ENCODE data around the gene ARV1.
"Not testable (repeated sequence)": the region's sequence is repeated elsewhere in the genome, so short reads cannot be mapped to it uniquely, and the experiment has no call there.

ARV1 gene

GRCh38 chr1:231020139-231020601, 41.3 kb downstream of the ARV1 start:
- DNase-seq = no peak

DNA sequence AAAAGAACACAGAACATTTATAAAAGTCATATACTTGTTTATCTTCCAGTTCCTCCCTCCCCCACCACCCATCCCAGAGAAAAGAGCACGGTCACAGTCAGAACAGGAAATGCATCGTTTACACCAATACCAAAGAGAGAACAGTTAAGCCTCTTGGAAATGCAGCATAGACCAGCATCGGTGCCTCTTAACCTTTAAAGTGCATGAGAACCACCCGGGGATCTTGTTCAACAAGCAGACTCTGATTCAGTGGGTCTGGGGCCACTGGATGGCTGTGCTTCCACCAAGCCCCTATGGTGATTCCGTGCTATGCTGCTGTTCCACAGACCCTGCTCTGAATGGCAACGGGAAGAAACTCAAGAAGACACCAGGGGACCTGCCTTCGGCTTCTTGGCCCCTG, 41.9 kb downstream of the ARV1 start:
- no peak for DNase-seq

DNA sequence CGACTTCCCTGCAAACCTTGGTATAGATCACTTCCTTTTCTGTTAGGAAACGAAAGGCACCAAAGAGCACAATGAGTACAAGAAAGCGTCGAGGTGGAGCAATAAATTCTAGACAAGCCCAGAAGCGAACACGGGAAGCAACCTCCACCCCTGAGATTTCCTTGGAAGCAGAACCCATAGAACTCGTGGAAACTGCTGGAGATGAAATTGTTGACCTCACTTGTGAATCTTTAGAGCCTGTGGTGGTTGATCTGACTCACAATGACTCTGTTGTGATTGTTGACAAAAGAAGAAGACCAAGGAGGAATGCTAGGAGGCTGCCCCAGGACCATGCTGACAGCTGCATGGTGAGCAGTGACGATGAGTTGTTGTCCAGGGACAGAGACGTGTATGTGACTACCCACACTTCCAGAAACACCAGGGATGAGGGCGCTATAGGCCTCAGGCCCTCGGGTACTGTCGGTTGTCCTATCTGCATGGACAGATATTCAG, 42.7 kb downstream of the ARV1 start:
- DNase-seq = no peak

- not testable (repeated sequence) for DNase-seq
Observed at GRCh38 chr1:231022543-231022942, 43.6 kb downstream of the ARV1 start.

- no peak for DNase-seq
Observed at GRCh38 chr1:231023150-231023549, 44.3 kb downstream of the ARV1 start.

DNA sequence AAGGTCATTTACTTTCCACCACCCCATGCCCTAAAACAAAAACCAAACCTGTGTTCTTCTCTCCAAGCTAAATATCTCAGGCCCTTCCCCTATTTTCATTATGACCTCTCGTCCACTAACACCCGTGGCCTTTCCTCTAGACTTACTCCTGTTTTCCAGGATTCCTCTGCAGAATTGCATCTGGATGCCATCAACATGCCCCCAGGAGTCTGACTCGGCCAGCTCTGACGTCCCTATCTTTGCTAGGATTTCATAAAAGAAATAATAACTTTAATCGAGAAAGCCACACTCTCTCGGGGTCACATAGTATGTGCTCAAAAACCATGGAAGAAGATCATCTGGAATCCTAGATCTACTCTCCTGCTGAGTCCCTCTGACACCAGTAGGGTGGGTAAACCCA, 47.7 kb downstream of the ARV1 start:
- no peak for DNase-seq

GRCh38 chr1:231027136-231027925, 48.4 kb downstream of the ARV1 start:
- DNase-seq = no peak

DNA sequence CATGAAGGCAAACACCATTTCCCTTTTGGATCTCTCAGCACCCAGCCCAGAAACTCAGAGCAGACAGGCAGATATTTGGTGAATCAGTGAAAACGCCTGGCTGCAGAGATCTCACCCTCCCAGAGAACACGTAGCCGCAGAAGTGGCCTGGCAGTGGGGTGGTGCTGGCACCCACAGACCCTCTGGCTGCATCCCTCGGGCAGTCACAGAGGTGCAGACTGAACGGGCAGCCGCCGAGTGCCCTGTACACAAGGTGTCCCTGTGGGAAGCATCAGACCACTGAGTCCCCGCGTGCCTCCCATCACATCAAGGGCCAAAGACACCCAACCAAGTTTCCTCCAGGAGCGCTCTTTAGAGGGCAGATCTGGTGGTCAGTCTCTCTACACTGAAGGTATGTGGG, 49.1 kb downstream of the ARV1 start:
- DNase-seq = no peak

- no peak for DNase-seq
Observed at GRCh38 chr1:231028682-231029081, 49.8 kb downstream of the ARV1 start.

- not testable (repeated sequence) for DNase-seq
Observed at GRCh38 chr1:231029247-231029646, 50.4 kb downstream of the ARV1 start.

GRCh38 chr1:231029841-231030240, 50.9 kb downstream of the ARV1 start:
- DNase-seq = no peak

GRCh38 chr1:231032963-231033362, 54.1 kb downstream of the ARV1 start:
- no peak for DNase-seq

DNA sequence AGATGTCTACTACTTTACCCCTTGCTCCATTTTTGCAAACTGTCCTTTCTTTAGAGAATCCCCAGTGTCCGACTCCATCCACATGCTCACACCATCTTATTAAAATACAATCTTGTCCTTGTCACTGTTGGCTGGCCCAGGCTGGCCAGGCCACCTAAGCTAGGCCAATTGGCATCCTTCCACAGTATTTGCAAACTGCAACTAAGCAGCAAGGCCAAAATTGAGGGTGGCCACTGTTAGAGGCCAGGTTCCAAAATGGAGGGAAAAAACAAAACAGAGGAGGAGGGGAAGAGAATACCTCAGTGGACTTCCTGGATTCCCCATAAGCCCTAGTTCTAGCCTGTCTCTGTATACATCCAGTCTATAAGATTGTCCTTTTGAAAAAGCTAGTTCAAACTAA, 56.9 kb downstream of the ARV1 start:
- DNase-seq = no peak

DNA sequence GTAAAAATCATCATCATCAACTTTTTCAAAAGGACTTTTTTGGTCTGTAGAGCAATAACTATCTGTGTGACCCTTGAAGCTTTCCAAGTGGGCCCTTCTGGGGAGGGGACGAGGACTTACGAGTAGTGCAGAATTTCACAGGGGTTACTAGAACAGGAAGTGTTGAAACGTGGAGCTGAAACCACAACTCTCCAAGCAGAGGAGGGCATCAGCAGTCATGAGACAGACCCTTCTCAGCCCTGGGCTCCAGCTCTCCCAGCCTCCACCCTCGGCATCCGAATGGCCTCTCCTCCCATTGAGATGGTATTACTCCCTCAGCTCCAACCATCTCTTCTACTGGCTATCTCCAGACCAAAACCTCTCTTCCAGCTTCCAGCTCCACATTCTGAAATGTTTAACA, 57.5 kb downstream of the ARV1 start:
- DNase-seq = no peak

GRCh38 chr1:231037585-231038517, 59.0 kb downstream of the ARV1 start:
- DNase-seq = no peak

- DNase-seq = peak; percentile 54
Observed at GRCh38 chr1:231039161-231040018, 60.5 kb downstream of the ARV1 start.

GRCh38 chr1:231040019-231040799, 61.3 kb downstream of the ARV1 start, which contains the start of gene FAM89A:
Gene FAM89A (minus strand): TSS chr1:231040254. CDS start chr1:231040211, 43 bp downstream.
- peak; percentile 74 for DNase-seq

DNA sequence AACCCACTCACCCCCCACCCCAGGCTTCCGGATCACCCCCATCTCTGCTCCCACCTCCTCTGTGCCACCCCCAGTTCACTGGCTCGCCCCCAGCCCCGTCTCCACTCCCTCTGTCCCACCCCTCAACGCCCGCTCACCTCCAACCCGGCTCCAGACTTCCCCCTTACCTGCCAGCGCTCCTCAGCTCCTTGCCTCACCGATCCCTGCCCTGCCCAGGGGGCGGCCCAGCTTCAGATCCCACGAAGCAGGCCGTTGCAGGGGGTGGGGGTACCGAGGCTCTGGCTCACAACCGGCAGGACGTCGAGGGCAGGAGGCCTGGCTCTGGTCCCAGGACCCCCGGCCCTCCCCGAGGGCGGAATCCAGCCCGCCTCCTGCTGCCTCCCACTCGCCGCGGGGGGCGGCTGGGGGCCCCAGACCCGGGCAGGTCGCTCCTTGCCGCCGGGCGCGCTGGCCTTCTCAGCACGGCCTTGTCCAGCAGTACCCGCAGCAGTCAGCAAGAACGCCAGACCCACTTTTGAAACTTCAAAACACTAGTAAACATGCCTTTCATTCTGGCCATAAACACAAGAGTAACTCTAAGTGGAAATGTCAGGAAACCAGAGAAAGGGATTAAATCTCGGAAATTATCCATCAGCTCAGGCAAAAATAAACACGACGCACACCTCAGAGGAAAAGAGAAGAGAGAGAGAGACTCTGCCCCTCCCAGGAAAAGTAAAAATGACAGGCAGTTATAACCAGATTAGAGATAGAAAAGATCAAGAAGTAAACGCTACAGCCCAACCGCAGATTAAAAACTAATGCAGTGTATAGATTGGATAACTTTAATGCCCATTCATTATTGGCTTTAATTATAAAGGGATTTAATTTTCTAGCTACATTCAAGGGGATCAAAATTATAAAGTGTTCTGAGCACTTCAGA, 62.2 kb downstream of the ARV1 start:
- no peak for DNase-seq

DNA sequence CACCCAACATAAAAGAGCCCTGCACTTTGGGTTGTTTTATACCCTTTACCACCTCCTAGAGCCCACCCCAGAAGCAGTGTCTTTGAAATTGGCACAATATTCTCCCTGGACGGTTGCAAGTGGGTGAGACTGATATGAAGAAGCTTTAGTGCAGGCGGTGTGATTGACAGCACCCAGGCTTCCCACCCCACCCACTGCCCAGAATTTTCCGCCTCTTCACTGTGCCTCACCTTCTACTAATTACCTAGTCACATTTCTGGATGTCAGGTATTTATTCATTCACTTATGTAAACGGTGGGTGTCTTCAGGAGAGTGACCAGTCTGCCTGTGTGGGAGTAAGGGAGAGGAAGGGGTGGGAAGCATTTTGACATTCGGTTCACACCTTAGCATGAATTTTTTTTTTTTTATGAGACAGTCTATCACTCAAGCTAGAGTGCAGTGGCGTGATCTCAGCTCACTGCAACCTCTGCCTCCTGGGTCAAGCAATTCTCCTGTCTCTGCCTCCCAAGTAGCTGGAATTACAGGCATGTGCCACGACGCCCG, 62.9 kb downstream of the ARV1 start:
- no peak for DNase-seq

- no peak for DNase-seq
Observed at GRCh38 chr1:231044588-231044987, 65.7 kb downstream of the ARV1 start.
